Measurements from ENCODE around the gene TMEM60. TPM values are rescaled to one million over a fixed set of nuclear protein-coding genes. Genes with fewer than 3 reads are reported as not detected.

The TMEM60 gene
- total and polyA plus RNA-seq, 2 of the 8 experiments (the other 6 are each of a cell fraction or from before 2014, with no cell fraction given) = 22.1 to 29.2 TPM

GRCh38 chr7:77822269-77822668, 24.0 kb upstream of the TMEM60 start:
- Histone ChIP-seq H3K9ac (replicated peaks in 1 of 4; ENCODE audit: extremely low read depth in 1 of 4, low read depth in 3 of 4, low read length in 3 of 4) (no peak overlapping the region), H3K36me3 (ENCODE audit: control insufficient read depth in 2 of 4, insufficient read depth in 4 of 4, low read length in 3 of 4) (0 out of 8 replicates have a peak, but pooled peaks cover 0 to 3% (median 0%) of the 10 kb centered on the region in 4 experiments), H4K8ac (ENCODE audit: extremely low read depth, insufficient read depth, low read length) (no peak overlapping the region), H3K18ac (ENCODE audit: extremely low read depth, low read length) (peak overlapping the region; percentile 48), H3K23ac (ENCODE audit: insufficient read length) (no peak overlapping the region), H3K79me1 (ENCODE audit: low read depth, low read length) (peaks cover 5% of the 10 kb centered on the region; the same call in 1 of the 2 replicates), H2BK5ac (ENCODE audit: low read depth, low read length) (no peak overlapping the region), H3K23me2 (ENCODE audit: low read depth, low read length) (no peaks in the 10 kb centered on the region), H2AK5ac (ENCODE audit: low read depth, low read length) (no peak overlapping the region), H2BK20ac (ENCODE audit: low read length) (no peak overlapping the region), H3K4me1 (replicated peaks in 1 of 4; ENCODE audit: control insufficient read depth in 3 of 4, insufficient read depth in 4 of 4, low read length in 3 of 4) (no peaks in the 10 kb centered on the region), H3K4me2 (ENCODE audit: insufficient read depth in 1 of 2, low read depth in 2 of 2, low read length in 2 of 2) (no peak overlapping the region), H2AFZ (ENCODE audit: low read length) (no peak overlapping the region), H3K56ac (replicated peaks; ENCODE audit: insufficient read length, low read depth, low read length) (no peak overlapping the region), H3K4me3 (ENCODE audit: extremely low read depth in 1 of 4, insufficient read depth in 2 of 4, low read depth in 3 of 4, low read length in 4 of 4) (no peak overlapping the region), H4K20me1 (replicated peaks in 1 of 2; ENCODE audit: control insufficient read depth in 1 of 2, insufficient read depth in 2 of 2, low read length in 2 of 2) (no peaks in the 10 kb centered on the region), H2BK15ac (ENCODE audit: low read length) (no peak overlapping the region), H4K5ac (ENCODE audit: insufficient read length, low read depth, low read length) (no peak overlapping the region), H4K91ac (replicated peaks; ENCODE audit: insufficient read length, low read length) (no peak overlapping the region), H3K79me2 (ENCODE audit: control insufficient read depth in 1 of 2, insufficient read depth in 2 of 2, low read length in 2 of 2) (peaks cover 0 to 16% of the 10 kb centered on the region in 2 experiments; a peak in 2 of 4 replicates), H3K27me3 (replicated peaks in 1 of 4; ENCODE audit: control insufficient read depth in 3 of 4, extremely low read depth in 1 of 4, insufficient read depth in 3 of 4, low read length in 3 of 4) (no peaks in the 10 kb centered on the region), H2BK12ac (ENCODE audit: low read depth, low read length) (no peak overlapping the region), H2BK120ac (replicated peaks; ENCODE audit: low read depth, low read length) (no peak overlapping the region), H3K27ac (ENCODE audit: low read depth, low read length) (no peak overlapping the region), H3K9me3 (ENCODE audit: insufficient read depth in 2 of 2, low read depth in 1 of 2, low read length in 1 of 2) (peaks cover 12 to 14% of the 10 kb centered on the region in 2 experiments; a peak in 3 of 4 replicates), H3K4ac (replicated peaks; ENCODE audit: insufficient read length, low read depth, low read length) (no peak overlapping the region), H3K14ac (ENCODE audit: insufficient read length) (no peak overlapping the region)
- ChIA-PET POLR2A (ENCODE audit: partially characterized antibody) (no interaction called here), CTCF (ENCODE audit: partially characterized antibody) (no interaction called here)
- 89% methylated on average over 1 of the region's 1 CpG; no CpG with 5 or more reads in 1 of the 2 experiments for WGBS, 2 experiments (ENCODE audit: extremely low coverage in 1 of 2, insufficient coverage in 1 of 2, insufficient read length in 1 of 2, insufficient replicate concordance in 2 of 2, low coverage in 1 of 2, low lambda C conversion rate in 2 of 2, missing lambda C conversion rate in 1 of 2)
- DNase-seq (ENCODE audit: low read depth in 1 of 2, low spot score in 2 of 2) (no peak), FAIRE-seq (no peak)
- TF ChIP-seq BACH1 (IDR thresholded peaks at IDR 0.05; ENCODE audit: low read length) (no peak), KDM4A (IDR thresholded peaks at IDR 0.05; ENCODE audit: low read depth, low read length, severe bottlenecking) (no peak), YY1 (IDR thresholded peaks at IDR 0.05; ENCODE audit: low read depth, low read length) (no peak), BRCA1 (IDR thresholded peaks at IDR 0.05; ENCODE audit: low read depth, low read length) (no peak), TBP (IDR thresholded peaks at IDR 0.05; ENCODE audit: low read depth, low read length) (no peak), SIX5 (IDR thresholded peaks at IDR 0.05; ENCODE audit: low read depth, low read length) (no peak)
- TF ChIP-seq, protein P1, sequence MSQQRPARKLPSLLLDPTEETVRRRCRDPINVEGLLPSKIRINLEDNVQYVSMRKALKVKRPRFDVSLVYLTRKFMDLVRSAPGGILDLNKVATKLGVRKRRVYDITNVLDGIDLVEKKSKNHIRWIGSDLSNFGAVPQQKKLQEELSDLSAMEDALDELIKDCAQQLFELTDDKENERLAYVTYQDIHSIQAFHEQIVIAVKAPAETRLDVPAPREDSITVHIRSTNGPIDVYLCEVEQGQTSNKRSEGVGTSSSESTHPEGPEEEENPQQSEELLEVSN (IDR thresholded peaks at IDR 0.05) = no peak
